HG03575 (cell line): ENCODE measurements around the gene SIK3.
"Not testable (repeated sequence)": the region's sequence is repeated elsewhere in the genome, so short reads cannot be mapped to it uniquely, and the experiment has no call there.

ENCODE experiments used
- ATAC-seq: cut with Tn5 transposase; IDR thresholded peaks from one replicate; pipeline ENCODE4 v1.9.1; 2021; ENCODE audit not compliant: unreplicated experiment, insufficient number of reproducible peaks, low FRiP score; ENCODE audit errors: extremely low read depth

SIK3 gene

GRCh38 chr11:117112939-117113338 lies 14.7 kb upstream of the SIK3 start:
- ATAC-seq, result not testable (repeated sequence)

- not testable (repeated sequence) for ATAC-seq
Observed at GRCh38 chr11:117112497-117112896, 14.3 kb upstream of the SIK3 start.

- no peak for ATAC-seq
Observed at GRCh38 chr11:117110294-117110950, 12.2 kb upstream of the SIK3 start.

GRCh38 chr11:117107701-117108590 lies 9.7 kb upstream of the SIK3 start:
- no peak for ATAC-seq

GRCh38 chr11:117100556-117100955 lies 2.3 kb upstream of the SIK3 start:
- no peak for ATAC-seq

- ATAC-seq, result no peak
Observed at GRCh38 chr11:117099696-117100095, 1.5 kb upstream of the SIK3 start.

- ATAC-seq, result no peak
Observed at GRCh38 chr11:117097389-117098268, 599 bp downstream of the SIK3 start.

- no peak for ATAC-seq
Observed at GRCh38 chr11:117097014-117097388, 1.2 kb downstream of the SIK3 start.

- ATAC-seq, result no peak
Observed at GRCh38 chr11:117096201-117096991, 1.8 kb downstream of the SIK3 start.

GRCh38 chr11:117095284-117096161 lies 2.7 kb downstream of the SIK3 start:
- no peak for ATAC-seq

GRCh38 chr11:117094776-117095175 lies 3.5 kb downstream of the SIK3 start:
- ATAC-seq, result no peak

- no peak for ATAC-seq
Observed at GRCh38 chr11:117092951-117093590, 5.2 kb downstream of the SIK3 start.

GRCh38 chr11:117091753-117092477 lies 6.3 kb downstream of the SIK3 start:
- ATAC-seq, result no peak

GRCh38 chr11:117090111-117090706 lies 8.0 kb downstream of the SIK3 start:
- no peak for ATAC-seq

- no peak for ATAC-seq
Observed at GRCh38 chr11:117089685-117090084, 8.5 kb downstream of the SIK3 start.

GRCh38 chr11:117087446-117087845 lies 10.8 kb downstream of the SIK3 start:
- ATAC-seq, result no peak
